ENCODE results near the gene MYH14. TPM values are rescaled to one million over a fixed set of nuclear protein-coding genes. Genes with fewer than 3 reads are reported as not detected.

The MYH14 gene
- total and polyA plus RNA-seq, 2 of the 4 experiments (the other 2 are of a cell fraction): not detected

DNA sequence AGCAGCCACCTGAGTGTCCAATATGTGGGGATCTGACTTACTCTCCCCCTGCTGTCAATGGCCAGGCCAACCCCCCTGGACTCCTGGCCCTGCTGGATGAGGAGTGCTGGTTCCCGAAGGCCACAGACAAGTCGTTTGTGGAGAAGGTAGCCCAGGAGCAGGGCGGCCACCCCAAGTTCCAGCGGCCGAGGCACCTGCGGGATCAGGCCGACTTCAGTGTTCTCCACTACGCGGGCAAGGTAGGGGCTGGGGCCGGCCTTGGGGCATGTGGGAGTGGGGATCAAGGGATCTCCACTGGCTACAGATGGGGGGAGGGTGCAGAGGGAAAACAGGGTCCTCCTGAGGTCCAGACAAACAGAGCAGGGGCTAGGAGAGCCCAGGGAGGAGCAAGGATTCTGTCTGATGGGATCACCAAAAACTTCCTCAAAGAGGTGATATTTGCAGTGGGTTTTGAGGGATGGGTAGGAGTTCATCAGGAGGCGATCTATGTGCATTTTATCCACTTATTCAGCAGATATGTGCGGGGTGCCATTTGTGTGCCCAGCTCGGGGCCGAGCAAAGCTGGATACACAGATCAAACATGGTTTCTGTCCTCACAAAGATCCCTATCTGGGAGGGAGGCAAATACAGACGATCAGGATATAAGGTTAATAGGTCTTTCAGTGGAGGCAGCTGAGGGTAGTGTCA is 47.2 kb downstream of the MYH14 start:
- dilution Hi-C loops (cut with HindIII; ENCODE audit: low sequenced_read_pairs, unreplicated experiment): no loop called here
- Histone ChIP-seq H2AFZ (replicated peaks; ENCODE audit: low read length, poor library complexity) (no peak overlapping the region), H3K79me1 (ENCODE audit: low read depth in 1 of 2, low read length in 2 of 2) (no peaks in the 10 kb centered on the region), H4K8ac (ENCODE audit: low read depth in 2 of 2, low read length in 2 of 2) (no peak overlapping the region), H4K5ac (ENCODE audit: low read depth, low read length) (no peak overlapping the region), H3K9me3 (ENCODE audit: control insufficient read depth, insufficient read depth, low read length) (peaks cover 39% of the 10 kb centered on the region), H4K91ac (ENCODE audit: insufficient read depth, low read depth, low read length) (no peak overlapping the region), H2BK15ac (ENCODE audit: low read depth, low read length) (no peak overlapping the region), H3K27me3 (ENCODE audit: control insufficient read depth, insufficient read depth, low read length) (no peaks in the 10 kb centered on the region), H2AK9ac (replicated peaks; ENCODE audit: low read depth, low read length, poor library complexity) (no peak overlapping the region), H3K4me3 (ENCODE audit: insufficient read depth, low read depth, low read length) (no peak overlapping the region), H3K9ac (ENCODE audit: low read depth, low read length) (no peak overlapping the region), H3K14ac (replicated peaks; ENCODE audit: low read depth, low read length) (no peak overlapping the region), H2AK5ac (ENCODE audit: low read depth, low read length) (no peak overlapping the region), H3K27ac (ENCODE audit: insufficient read depth, low read length) (no peak overlapping the region), H2BK5ac (ENCODE audit: low read depth, low read length, poor library complexity, severe bottlenecking) (no peak overlapping the region), H2BK20ac (ENCODE audit: low read depth, low read length) (no peak overlapping the region), H3K4me2 (ENCODE audit: low read depth, low read length) (no peak overlapping the region), H3K4ac (ENCODE audit: low read depth, low read length) (no peak overlapping the region), H3K23ac (ENCODE audit: low read depth, low read length) (no peak overlapping the region), H3K36me3 (ENCODE audit: control insufficient read depth, insufficient read depth, low read length) (no peaks in the 10 kb centered on the region), H3K56ac (ENCODE audit: extremely low read depth, insufficient read depth, low read length) (no peak overlapping the region), H2BK120ac (ENCODE audit: low read depth, low read length) (no peak overlapping the region), H3K9me1 (ENCODE audit: insufficient read depth, low read length) (no peaks in the 10 kb centered on the region), H3K18ac (ENCODE audit: low read depth, low read length) (no peak overlapping the region), H3K4me1 (ENCODE audit: control insufficient read depth, insufficient read depth, low read length) (no peaks in the 10 kb centered on the region), H4K20me1 (ENCODE audit: insufficient read depth, low read length) (no peaks in the 10 kb centered on the region)
- no peak for TF ChIP-seq FOS (IDR thresholded peaks at IDR 0.05; ENCODE audit: low read depth, low read length)
- no peak for TF ChIP-seq MXI1 (IDR thresholded peaks at IDR 0.05; ENCODE audit: borderline replicate concordance, low read depth, low read length)
- TF ChIP-seq, protein P1, sequence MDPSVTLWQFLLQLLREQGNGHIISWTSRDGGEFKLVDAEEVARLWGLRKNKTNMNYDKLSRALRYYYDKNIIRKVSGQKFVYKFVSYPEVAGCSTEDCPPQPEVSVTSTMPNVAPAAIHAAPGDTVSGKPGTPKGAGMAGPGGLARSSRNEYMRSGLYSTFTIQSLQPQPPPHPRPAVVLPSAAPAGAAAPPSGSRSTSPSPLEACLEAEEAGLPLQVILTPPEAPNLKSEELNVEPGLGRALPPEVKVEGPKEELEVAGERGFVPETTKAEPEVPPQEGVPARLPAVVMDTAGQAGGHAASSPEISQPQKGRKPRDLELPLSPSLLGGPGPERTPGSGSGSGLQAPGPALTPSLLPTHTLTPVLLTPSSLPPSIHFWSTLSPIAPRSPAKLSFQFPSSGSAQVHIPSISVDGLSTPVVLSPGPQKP (IDR thresholded peaks at IDR 0.05; ENCODE audit: borderline replicate concordance, low read depth, low read length): no peak
- TF ChIP-seq, protein P2, sequence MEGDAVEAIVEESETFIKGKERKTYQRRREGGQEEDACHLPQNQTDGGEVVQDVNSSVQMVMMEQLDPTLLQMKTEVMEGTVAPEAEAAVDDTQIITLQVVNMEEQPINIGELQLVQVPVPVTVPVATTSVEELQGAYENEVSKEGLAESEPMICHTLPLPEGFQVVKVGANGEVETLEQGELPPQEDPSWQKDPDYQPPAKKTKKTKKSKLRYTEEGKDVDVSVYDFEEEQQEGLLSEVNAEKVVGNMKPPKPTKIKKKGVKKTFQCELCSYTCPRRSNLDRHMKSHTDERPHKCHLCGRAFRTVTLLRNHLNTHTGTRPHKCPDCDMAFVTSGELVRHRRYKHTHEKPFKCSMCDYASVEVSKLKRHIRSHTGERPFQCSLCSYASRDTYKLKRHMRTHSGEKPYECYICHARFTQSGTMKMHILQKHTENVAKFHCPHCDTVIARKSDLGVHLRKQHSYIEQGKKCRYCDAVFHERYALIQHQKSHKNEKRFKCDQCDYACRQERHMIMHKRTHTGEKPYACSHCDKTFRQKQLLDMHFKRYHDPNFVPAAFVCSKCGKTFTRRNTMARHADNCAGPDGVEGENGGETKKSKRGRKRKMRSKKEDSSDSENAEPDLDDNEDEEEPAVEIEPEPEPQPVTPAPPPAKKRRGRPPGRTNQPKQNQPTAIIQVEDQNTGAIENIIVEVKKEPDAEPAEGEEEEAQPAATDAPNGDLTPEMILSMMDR (conservative IDR thresholded peaks at IDR 0.05; ENCODE audit: low read depth, low read length): no peak
- no peak for TF ChIP-seq CHD1 (IDR thresholded peaks at IDR 0.05; ENCODE audit: low read depth, low read length)
- no peak for TF ChIP-seq SMC3 (IDR thresholded peaks at IDR 0.05; ENCODE audit: low read depth, low read length)
- no peak for TF ChIP-seq RCOR1 (IDR thresholded peaks at IDR 0.05; ENCODE audit: insufficient replicate concordance, low read length)
- no peak for TF ChIP-seq MAZ (IDR thresholded peaks at IDR 0.05; ENCODE audit: borderline replicate concordance, low read depth, low read length)
- TF ChIP-seq USF2 (IDR thresholded peaks at IDR 0.05; ENCODE audit: low read depth, low read length): no peak
- TF ChIP-seq POLR2A (IDR thresholded peaks at IDR 0.05; ENCODE audit: low read depth, low read length): no peak
- no peak for TF ChIP-seq NFE2L2 (IDR thresholded peaks at IDR 0.05; ENCODE audit: low read depth, low read length)
- TF ChIP-seq CEBPB (IDR thresholded peaks at IDR 0.05; ENCODE audit: low read depth, low read length): no peak
- no peak for TF ChIP-seq BHLHE40 (IDR thresholded peaks at IDR 0.05; ENCODE audit: low read depth, low read length)
- TF ChIP-seq RFX5 (IDR thresholded peaks at IDR 0.05; ENCODE audit: low read depth, low read length): no peak
- TF ChIP-seq MAFK (IDR thresholded peaks at IDR 0.05; ENCODE audit: low read depth, low read length): no peak
- ATAC-seq (ENCODE audit: low read depth) (no peak), DNase-seq (no peak)
- intact Hi-C loops (cut with micrococcal nuclease): no loop called here
- WGBS, 2 experiments (ENCODE audit: extremely low coverage in 2 of 2, insufficient read length in 1 of 2): no CpG with 5 or more reads among the region's 15 CpGs
- in situ Hi-C loops (cut with MboI; ENCODE audit: low sequenced_read_pairs): no loop called here
- ChIA-PET CTCF (no interaction called here), POLR2A (ENCODE audit: unreplicated experiment) (no interaction called here)
- BruUV-seq (replicated peaks): no TSS peak

All from IMR-90 (cell line).